ENCODE data around the gene ARHGAP22. TPM values are rescaled to one million over a fixed set of nuclear protein-coding genes. Genes with fewer than 3 reads are reported as not detected.
A peak's percentile ranks its signal among the peaks of the same experiment; 100 is the strongest.

ARHGAP22 gene
- total and polyA plus RNA-seq, 2 donors, result 5.5 to 8.5 TPM

DNA sequence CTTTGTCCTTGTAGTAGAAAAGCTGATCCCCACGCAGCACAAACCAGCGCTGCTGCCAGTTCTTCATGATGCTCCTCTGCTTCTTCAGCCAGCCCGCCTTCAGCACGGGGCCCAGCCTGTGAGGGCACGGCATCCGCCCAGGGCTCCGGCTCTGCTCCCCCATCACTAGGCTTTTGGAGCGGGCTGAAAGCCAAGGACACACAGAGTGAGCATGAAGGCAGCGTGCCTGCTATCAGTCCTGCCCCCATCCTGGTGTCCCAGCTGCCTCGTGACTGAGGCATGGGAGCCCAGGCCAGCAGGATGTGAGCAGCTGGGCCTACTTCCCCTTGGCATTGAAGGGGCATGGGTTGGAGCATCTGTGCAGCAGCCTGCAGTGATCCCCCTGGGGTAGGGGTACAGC, 21.9 kb downstream of the ARHGAP22 start:
- peaks cover 0 to 8% of the 10 kb centered on the region in 2 donors for H3K9me3 ChIP-seq (ENCODE audit: control insufficient read depth in 2 of 2, insufficient read depth in 1 of 2, low read length in 1 of 2)
- DNase-seq (ENCODE audit: low read depth in 6 of 9, low spot score in 9 of 9), result no peak
- no peak overlapping the region for H3K4me3 ChIP-seq (ENCODE audit: low read length in 2 of 2)
- no peaks in the 10 kb centered on the region for H3K36me3 ChIP-seq (ENCODE audit: control insufficient read depth in 2 of 2, insufficient read depth in 2 of 2, low read length in 1 of 2)
- no peaks in the 10 kb centered on the region for H3K4me1 ChIP-seq (ENCODE audit: control insufficient read depth in 2 of 2, insufficient read depth in 2 of 2, low read length in 2 of 2)
- 94% methylated on average over 10 of the region's 10 CpGs for WGBS
- no peak overlapping the region for H3K27ac ChIP-seq (ENCODE audit: low read depth in 1 of 2, low read length in 1 of 2)
- no peaks in the 10 kb centered on the region for H3K27me3 ChIP-seq (ENCODE audit: control insufficient read depth in 2 of 2, insufficient read depth in 1 of 2, low read length in 1 of 2)

DNA sequence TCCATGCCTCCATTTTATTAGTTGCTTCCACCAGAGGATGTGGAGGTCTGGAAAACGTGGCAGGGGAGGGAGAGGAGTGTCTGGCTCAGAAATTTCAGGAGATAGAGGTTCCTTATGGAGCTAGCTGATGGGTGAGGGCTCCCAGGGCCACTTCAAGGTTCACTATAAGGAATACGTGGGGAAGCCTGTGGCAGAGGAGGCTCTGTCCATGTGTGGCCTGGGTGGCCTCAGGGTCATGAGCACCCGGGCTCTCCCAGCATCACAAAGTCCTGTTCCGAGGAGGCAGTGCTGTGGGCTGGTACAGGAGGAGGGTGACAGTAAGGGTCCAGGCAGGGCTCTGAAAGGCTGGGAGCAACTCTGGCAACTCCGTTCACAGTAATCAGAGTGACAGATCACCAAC, 24.6 kb downstream of the ARHGAP22 start:
- Histone ChIP-seq H3K27ac (ENCODE audit: low read depth in 1 of 2, low read length in 1 of 2) (no peak overlapping the region), H3K4me3 (ENCODE audit: low read length in 2 of 2) (no peak overlapping the region), H3K4me1 (ENCODE audit: control insufficient read depth in 2 of 2, insufficient read depth in 2 of 2, low read length in 2 of 2) (no peaks in the 10 kb centered on the region), H3K9me3 (ENCODE audit: control insufficient read depth in 2 of 2, insufficient read depth in 1 of 2, low read length in 1 of 2) (peaks cover 0 to 2% of the 10 kb centered on the region in 2 donors), H3K27me3 (ENCODE audit: control insufficient read depth in 2 of 2, insufficient read depth in 1 of 2, low read length in 1 of 2) (no peaks in the 10 kb centered on the region), H3K36me3 (ENCODE audit: control insufficient read depth in 2 of 2, insufficient read depth in 2 of 2, low read length in 1 of 2) (no peaks in the 10 kb centered on the region)
- no peak for DNase-seq (ENCODE audit: low read depth in 6 of 9, low spot score in 9 of 9)
- 96% methylated on average over 5 of the region's 5 CpGs for WGBS

- H3K27ac ChIP-seq (ENCODE audit: low read depth in 1 of 2, low read length in 1 of 2), result no peak overlapping the region
- no peaks in the 10 kb centered on the region for H3K27me3 ChIP-seq (ENCODE audit: control insufficient read depth in 2 of 2, insufficient read depth in 1 of 2, low read length in 1 of 2)
- H3K4me1 ChIP-seq (ENCODE audit: control insufficient read depth in 2 of 2, insufficient read depth in 2 of 2, low read length in 2 of 2), result peaks cover 0 to 2% of the 10 kb centered on the region in 2 donors
- WGBS, result 82% methylated on average over 8 of the region's 8 CpGs
- H3K4me3 ChIP-seq (ENCODE audit: low read length in 2 of 2), result no peak overlapping the region
- no peak for DNase-seq (ENCODE audit: low read depth in 6 of 9, low spot score in 9 of 9)
- H3K36me3 ChIP-seq (ENCODE audit: control insufficient read depth in 2 of 2, insufficient read depth in 2 of 2, low read length in 1 of 2), result no peaks in the 10 kb centered on the region
- no peaks in the 10 kb centered on the region for H3K9me3 ChIP-seq (ENCODE audit: control insufficient read depth in 2 of 2, insufficient read depth in 1 of 2, low read length in 1 of 2)
Measured at GRCh38 chr10:48579251-48579960, 25.5 kb downstream of the ARHGAP22 start.

GRCh38 chr10:48577158-48577557, 27.7 kb downstream of the ARHGAP22 start:
- Histone ChIP-seq H3K27ac (ENCODE audit: low read depth in 1 of 2, low read length in 1 of 2) (no peak overlapping the region), H3K36me3 (ENCODE audit: control insufficient read depth in 2 of 2, insufficient read depth in 2 of 2, low read length in 1 of 2) (no peaks in the 10 kb centered on the region), H3K4me3 (ENCODE audit: low read length in 2 of 2) (no peak overlapping the region), H3K27me3 (ENCODE audit: control insufficient read depth in 2 of 2, insufficient read depth in 1 of 2, low read length in 1 of 2) (no peaks in the 10 kb centered on the region), H3K9me3 (ENCODE audit: control insufficient read depth in 2 of 2, insufficient read depth in 1 of 2, low read length in 1 of 2) (no peaks in the 10 kb centered on the region), H3K4me1 (ENCODE audit: control insufficient read depth in 2 of 2, insufficient read depth in 2 of 2, low read length in 2 of 2) (peaks cover 0 to 3% of the 10 kb centered on the region in 2 donors)
- 43% methylated on average over 5 of the region's 5 CpGs for WGBS
- DNase-seq (ENCODE audit: low read depth in 6 of 9, low spot score in 9 of 9), result peak in 1 of 9 donors; percentile 16

GRCh38 chr10:48576501-48576900, 28.4 kb downstream of the ARHGAP22 start:
- no peak for DNase-seq (ENCODE audit: low read depth in 6 of 9, low spot score in 9 of 9)
- Histone ChIP-seq H3K9me3 (ENCODE audit: control insufficient read depth in 2 of 2, insufficient read depth in 1 of 2, low read length in 1 of 2) (no peaks in the 10 kb centered on the region), H3K27me3 (ENCODE audit: control insufficient read depth in 2 of 2, insufficient read depth in 1 of 2, low read length in 1 of 2) (no peaks in the 10 kb centered on the region), H3K27ac (ENCODE audit: low read depth in 1 of 2, low read length in 1 of 2) (no peak overlapping the region), H3K4me3 (ENCODE audit: low read length in 2 of 2) (no peak overlapping the region), H3K4me1 (ENCODE audit: control insufficient read depth in 2 of 2, insufficient read depth in 2 of 2, low read length in 2 of 2) (peaks cover 0 to 3% of the 10 kb centered on the region in 2 donors), H3K36me3 (ENCODE audit: control insufficient read depth in 2 of 2, insufficient read depth in 2 of 2, low read length in 1 of 2) (no peaks in the 10 kb centered on the region)
- WGBS, result 74% methylated on average over 2 of the region's 2 CpGs

DNA sequence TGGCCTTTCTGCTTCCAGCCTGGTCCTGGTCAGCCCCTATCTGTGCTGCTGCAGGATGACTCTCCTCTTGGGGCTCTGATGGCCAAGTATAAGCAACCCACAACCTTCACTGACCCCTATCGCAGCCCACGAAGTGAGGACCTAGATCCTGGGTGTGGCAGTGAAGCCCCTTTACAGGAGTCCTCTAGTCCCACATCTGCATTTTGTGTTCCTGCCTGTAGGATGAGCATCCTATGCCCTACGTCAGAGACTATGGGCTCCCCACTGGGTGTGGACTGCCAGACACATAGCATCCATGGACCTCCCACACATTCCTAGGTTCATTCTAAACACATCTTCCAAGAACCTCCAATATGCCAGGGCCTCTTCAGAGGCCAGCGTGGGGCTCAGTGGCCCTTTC, 29.0 kb downstream of the ARHGAP22 start:
- 96% methylated on average over 4 of the region's 4 CpGs for WGBS
- no peak for DNase-seq (ENCODE audit: low read depth in 6 of 9, low spot score in 9 of 9)
- no peaks in the 10 kb centered on the region for H3K36me3 ChIP-seq (ENCODE audit: control insufficient read depth in 2 of 2, insufficient read depth in 2 of 2, low read length in 1 of 2)
- peaks cover 0 to 3% of the 10 kb centered on the region in 2 donors for H3K4me1 ChIP-seq (ENCODE audit: control insufficient read depth in 2 of 2, insufficient read depth in 2 of 2, low read length in 2 of 2)
- H3K4me3 ChIP-seq (ENCODE audit: low read length in 2 of 2), result no peak overlapping the region
- H3K27ac ChIP-seq (ENCODE audit: low read depth in 1 of 2, low read length in 1 of 2), result no peak overlapping the region
- H3K27me3 ChIP-seq (ENCODE audit: control insufficient read depth in 2 of 2, insufficient read depth in 1 of 2, low read length in 1 of 2), result no peaks in the 10 kb centered on the region
- H3K9me3 ChIP-seq (ENCODE audit: control insufficient read depth in 2 of 2, insufficient read depth in 1 of 2, low read length in 1 of 2), result no peaks in the 10 kb centered on the region

DNA sequence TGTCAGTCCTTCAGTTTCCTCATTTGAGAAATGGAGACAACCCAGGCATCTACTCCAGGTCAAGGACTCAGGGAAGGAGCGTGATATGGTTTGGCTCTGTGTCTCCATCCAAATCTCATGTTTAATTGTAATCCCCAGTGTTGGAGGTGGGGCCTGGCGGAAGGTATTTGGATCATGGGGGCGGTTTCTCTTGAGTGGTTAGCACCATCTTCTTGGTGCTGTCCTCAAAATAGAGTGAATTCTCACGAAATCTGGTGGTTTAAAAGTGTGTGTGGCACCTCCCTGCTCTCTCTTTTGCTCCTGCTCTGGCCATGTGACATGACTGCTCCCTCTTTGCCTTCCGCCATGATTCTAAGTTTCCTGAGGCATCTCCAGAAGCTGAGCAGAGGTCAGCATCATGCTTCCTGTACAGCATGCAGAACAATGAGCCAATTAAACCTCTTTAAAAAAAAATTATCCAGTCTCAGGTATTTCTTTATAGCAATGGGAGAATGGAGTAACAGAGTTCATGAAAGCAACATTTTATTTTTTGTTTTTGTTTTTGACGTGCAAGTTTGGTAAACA, 30.0 kb downstream of the ARHGAP22 start:
- no peaks in the 10 kb centered on the region for H3K9me3 ChIP-seq (ENCODE audit: control insufficient read depth in 2 of 2, insufficient read depth in 1 of 2, low read length in 1 of 2)
- no peak overlapping the region for H3K27ac ChIP-seq (ENCODE audit: low read depth in 1 of 2, low read length in 1 of 2)
- 91% methylated on average over 6 of the region's 6 CpGs for WGBS
- DNase-seq (ENCODE audit: low read depth in 6 of 9, low spot score in 9 of 9), result no peak
- no peak overlapping the region for H3K4me3 ChIP-seq (ENCODE audit: low read length in 2 of 2)
- H3K36me3 ChIP-seq (ENCODE audit: control insufficient read depth in 2 of 2, insufficient read depth in 2 of 2, low read length in 1 of 2), result no peaks in the 10 kb centered on the region
- no peaks in the 10 kb centered on the region for H3K27me3 ChIP-seq (ENCODE audit: control insufficient read depth in 2 of 2, insufficient read depth in 1 of 2, low read length in 1 of 2)
- H3K4me1 ChIP-seq (ENCODE audit: control insufficient read depth in 2 of 2, insufficient read depth in 2 of 2, low read length in 2 of 2), result peaks cover 0 to 3% of the 10 kb centered on the region in 2 donors

DNA sequence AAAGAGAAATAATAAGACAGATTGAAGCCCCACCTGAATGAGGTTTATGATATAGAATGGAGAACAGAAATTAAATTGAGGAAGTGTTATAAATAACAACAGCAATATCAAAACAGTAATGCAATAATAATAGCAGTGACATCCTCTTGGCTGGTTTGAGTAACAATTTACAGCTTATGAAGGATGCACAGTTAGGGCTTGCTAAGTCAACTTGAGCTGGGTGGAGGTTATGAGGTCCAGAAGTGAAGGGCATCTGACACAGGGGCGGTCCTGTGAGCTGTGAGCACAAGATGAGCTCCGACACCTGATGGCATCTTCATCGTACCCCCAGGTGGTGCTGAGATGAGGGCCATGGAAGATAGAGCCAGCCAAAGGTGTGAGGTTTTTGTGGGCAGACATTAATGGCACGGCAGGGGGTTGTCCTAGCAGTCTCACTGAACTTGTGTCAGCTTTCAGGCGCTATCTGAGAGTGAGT, 30.5 kb downstream of the ARHGAP22 start:
- Histone ChIP-seq H3K9me3 (ENCODE audit: control insufficient read depth in 2 of 2, insufficient read depth in 1 of 2, low read length in 1 of 2) (no peaks in the 10 kb centered on the region), H3K4me3 (ENCODE audit: low read length in 2 of 2) (no peak overlapping the region), H3K27me3 (ENCODE audit: control insufficient read depth in 2 of 2, insufficient read depth in 1 of 2, low read length in 1 of 2) (no peaks in the 10 kb centered on the region), H3K4me1 (ENCODE audit: control insufficient read depth in 2 of 2, insufficient read depth in 2 of 2, low read length in 2 of 2) (peaks cover 0 to 3% of the 10 kb centered on the region in 2 donors), H3K36me3 (ENCODE audit: control insufficient read depth in 2 of 2, insufficient read depth in 2 of 2, low read length in 1 of 2) (no peaks in the 10 kb centered on the region), H3K27ac (ENCODE audit: low read depth in 1 of 2, low read length in 1 of 2) (no peak overlapping the region)
- 94% methylated on average over 5 of the region's 5 CpGs for WGBS
- DNase-seq (ENCODE audit: low read depth in 6 of 9, low spot score in 9 of 9), result no peak

DNA sequence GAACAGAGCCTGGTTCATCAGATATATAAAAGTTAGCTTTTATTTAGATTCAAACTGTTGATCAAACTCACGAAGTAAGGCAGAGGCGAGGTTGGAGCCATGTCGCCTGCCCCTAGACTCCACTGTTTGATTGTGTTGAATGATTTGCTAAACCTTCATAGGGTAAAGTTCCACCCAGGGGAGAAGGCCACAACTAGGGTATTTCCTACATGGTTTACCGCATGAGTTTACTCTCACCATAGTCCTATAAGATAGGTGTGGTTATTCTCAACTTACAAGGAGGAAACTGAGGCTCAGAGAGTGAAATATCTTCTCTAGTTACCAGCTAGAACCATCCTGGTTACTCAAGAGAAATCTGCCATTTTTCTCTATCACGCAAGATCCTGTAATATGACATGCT, 31.8 kb downstream of the ARHGAP22 start:
- Histone ChIP-seq H3K9me3 (ENCODE audit: control insufficient read depth in 2 of 2, insufficient read depth in 1 of 2, low read length in 1 of 2) (no peaks in the 10 kb centered on the region), H3K36me3 (ENCODE audit: control insufficient read depth in 2 of 2, insufficient read depth in 2 of 2, low read length in 1 of 2) (no peaks in the 10 kb centered on the region), H3K4me1 (ENCODE audit: control insufficient read depth in 2 of 2, insufficient read depth in 2 of 2, low read length in 2 of 2) (peaks cover 0 to 3% of the 10 kb centered on the region in 2 donors), H3K27me3 (ENCODE audit: control insufficient read depth in 2 of 2, insufficient read depth in 1 of 2, low read length in 1 of 2) (no peaks in the 10 kb centered on the region), H3K27ac (ENCODE audit: low read depth in 1 of 2, low read length in 1 of 2) (no peak overlapping the region), H3K4me3 (ENCODE audit: low read length in 2 of 2) (no peak overlapping the region)
- WGBS, result 88% methylated on average over 5 of the region's 5 CpGs
- DNase-seq (ENCODE audit: low read depth in 6 of 9, low spot score in 9 of 9), result no peak
